GM12878 (cell line): Measurements from ENCODE around the gene HELZ. TPM values are rescaled to one million over a fixed set of nuclear protein-coding genes. Genes with fewer than 3 reads are reported as not detected.

ENCODE experiments used
- E4F1 ChIP-seq: fragments of 450-650 bp; IDR thresholded peaks from 2 replicates; pipeline ENCODE4 v1.6.1; 2018; ENCODE audit warnings: borderline replicate concordance, mild to moderate bottlenecking; ENCODE audit not compliant: partially characterized antibody
- EGR1 ChIP-seq, 2 experiments: IDR thresholded peaks; 1 replicate in 1 of 2; 2 replicates in 1 of 2; pipeline ENCODE4 v1.6.1; 2011 to 2012; ENCODE audit warnings: low read depth in 2 of 2, low read length in 2 of 2, borderline replicate concordance in 1 of 2, mild to moderate bottlenecking in 1 of 2, moderate library complexity in 1 of 2
- ELK1 ChIP-seq: IDR thresholded peaks from 2 replicates; pipeline ENCODE4 v1.6.1; 2012; ENCODE audit warnings: low read depth, low read length, improper control_type of control experiment
- ETV6 ChIP-seq, 2 experiments: fragments of 450-650 bp in 1 of 2; IDR thresholded peaks in 1 of 2; conservative IDR thresholded peaks in 1 of 2; 2 replicates each; pipeline ENCODE4 v1.6.1; 2014; ENCODE audit warnings: antibody characterized with exemption in 1 of 2, borderline replicate concordance in 1 of 2, low read depth in 1 of 2, mild to moderate bottlenecking in 1 of 2, moderate library complexity in 1 of 2
- HCFC1 ChIP-seq: fragments of 150-350 bp; IDR thresholded peaks from 2 replicates; pipeline ENCODE4 v1.6.1; 2014; ENCODE audit warnings: low read length
- KDM1A ChIP-seq: fragments of 200-600 bp; sonication (generic); IDR thresholded peaks from 2 replicates; pipeline ENCODE4 v1.6.1; 2016; ENCODE audit warnings: borderline replicate concordance
- MEF2A ChIP-seq: IDR thresholded peaks from 2 replicates; pipeline ENCODE4 v1.6.1; 2011; ENCODE audit warnings: low read depth, mild to moderate bottlenecking, low read length, moderate library complexity; ENCODE audit not compliant: insufficient read depth
- PML ChIP-seq: IDR thresholded peaks from 2 replicates; pipeline ENCODE4 v1.6.1; 2012; ENCODE audit warnings: low read length, inconsistent platforms
- RAD51 ChIP-seq: fragments of 450-650 bp; IDR thresholded peaks from 2 replicates; pipeline ENCODE4 v1.6.1; 2016; ENCODE audit warnings: moderate library complexity, mild to moderate bottlenecking, inconsistent platforms
- RCOR1 ChIP-seq: conservative IDR thresholded peaks from 2 replicates; pipeline ENCODE4 v1.6.1; 2012; ENCODE audit warnings: low read depth, low read length, improper control_type of control experiment
- RELB ChIP-seq: fragments of 450-650 bp; IDR thresholded peaks from 2 replicates; pipeline ENCODE4 v1.6.1; 2017; ENCODE audit warnings: low read depth, mild to moderate bottlenecking, moderate library complexity
- SREBF1 ChIP-seq: IDR thresholded peaks from 2 replicates; pipeline ENCODE4 v1.6.1; 2012; ENCODE audit warnings: mild to moderate bottlenecking, low read length
- SUPT20H ChIP-seq: IDR thresholded peaks from 2 replicates; pipeline ENCODE4 v1.6.1; 2011; ENCODE audit warnings: low read depth, mild to moderate bottlenecking, low read length, moderate library complexity, borderline replicate concordance; ENCODE audit not compliant: control insufficient read depth
- TCF12 ChIP-seq: IDR thresholded peaks from 2 replicates; pipeline ENCODE4 v1.6.1; 2011; ENCODE audit warnings: low read depth, mild to moderate bottlenecking, low read length
- ZBED1 ChIP-seq: IDR thresholded peaks from 2 replicates; pipeline ENCODE4 v1.6.1; 2016; ENCODE audit warnings: borderline replicate concordance
- polyA plus RNA-seq, 11 experiments: library from polyadenylated mRNA; depleted of rRNA in 4 of 11; unstranded in 6 of 11; stranded (reverse) in 5 of 11; fragments of >200 nt; fragmentation: Nextera tagmentation in 4 of 11; fragmentation: Illumina TruSeq in 1 of 11; extraction: Ambion mirVana in 4 of 11; extraction: Trizol in 1 of 11; gene quantifications; 1 replicate in 1 of 11; 2 replicates in 10 of 11; pipeline versions ENCODE4 v1.2.1 to v1.2.3, GENCODE V29; 2011 to 2016; ENCODE audit warnings: inconsistent platforms in 2 of 11, missing spikeins in 2 of 11, low read depth in 1 of 11
- total RNA-seq, 4 experiments: library from RNA; depleted of rRNA in 3 of 4; stranded (reverse); fragments of >200 nt in 3 of 4; fragmentation: Illumina TruSeq in 1 of 4; extraction: Trizol in 1 of 4; gene quantifications; 2 replicates each; pipeline versions ENCODE4 v1.2.1 to v1.2.3, GENCODE V29; 2013 to 2021

HELZ gene
- total and polyA plus RNA-seq, 10 of the 15 experiments (the other 5 are each of a cell fraction or from before 2014, with no cell fraction given), result 1.5 to 36.8 (median 19.1) TPM

- TF ChIP-seq E4F1 (no peak), RAD51 (no peak), TCF12 (no peak), SUPT20H (no peak), ETV6 (conservative IDR thresholded peaks at IDR 0.05 in 1 of 2, IDR thresholded peaks at IDR 0.05 in 1 of 2; ENCODE audit: borderline replicate concordance in 1 of 2, low read depth in 1 of 2) (no peak), PML (no peak), SREBF1 (no peak), HCFC1 (no peak), RCOR1 (no peak), ELK1 (no peak), MEF2A (no peak), EGR1 (IDR thresholded peaks at IDR 0.05; ENCODE audit: borderline replicate concordance in 1 of 2, low read depth in 2 of 2, low read length in 2 of 2) (no peak), ZBED1 (no peak), RELB (no peak), KDM1A (no peak)
These were observed 194.9 kb downstream of the HELZ start (continued) for GRCh38 chr17:67050066-67050465.
